A549 (cell line): ENCODE data around the gene RHBDL1.

Source experiments
- BHLHE40 ChIP-seq: IDR thresholded peaks from 2 replicates; pipeline ENCODE4 v1.6.1; 2012; ENCODE audit warnings: low read depth, low read length, inconsistent platforms
- CHD4 ChIP-seq: fragments of 200-600 bp; sonication (generic); IDR thresholded peaks from 2 replicates; pipeline ENCODE4 v1.6.1; 2016; ENCODE audit warnings: antibody characterized with exemption, mild to moderate bottlenecking, borderline replicate concordance
- CTCF ChIP-seq: fragments of >200 bp; sonication (Bioruptor Twin); formaldehyde crosslinking; IDR thresholded peaks from 3 replicates; pipeline ENCODE4 v1.5.1; 2016
- EP300 ChIP-seq, 2 experiments: fragments of >200 bp; sonication (Bioruptor Twin); formaldehyde crosslinking; IDR thresholded peaks; 2 replicates in 1 of 2; 3 replicates in 1 of 2; pipeline ENCODE4 v1.6.1; 2016 to 2017
- HOXB13 ChIP-seq: fragments of 250-450 bp; sonication (Bioruptor Pico); IDR thresholded peaks from 2 replicates; pipeline ENCODE4 v1.5.0; 2020; ENCODE audit warnings: low read depth, mild to moderate bottlenecking, moderate library complexity
- JUNB ChIP-seq: fragments of >200 bp; sonication (Bioruptor Twin); formaldehyde crosslinking; IDR thresholded peaks from 2 replicates; pipeline ENCODE4 v1.6.1; 2016
- KDM5A ChIP-seq: fragments of 200-600 bp; sonication (generic); IDR thresholded peaks from 2 replicates; pipeline ENCODE4 v1.6.1; 2016; ENCODE audit warnings: antibody characterized with exemption, mild to moderate bottlenecking
- MAX ChIP-seq: IDR thresholded peaks from 2 replicates; pipeline ENCODE4 v1.6.1; 2012
- POLR2A ChIP-seq: IDR thresholded peaks from 2 replicates; pipeline ENCODE4 v1.6.1; 2012; ENCODE audit warnings: mild to moderate bottlenecking, low read length

GRCh38 chr16:707062-707538, 31.6 kb downstream of the RHBDL1 start:
- TF ChIP-seq BHLHE40 = no peak
- no peak for TF ChIP-seq CHD4
- TF ChIP-seq POLR2A = no peak
- no peak for TF ChIP-seq CTCF
- no peak for TF ChIP-seq HOXB13 (CRISPR knock-in tag)
- no peak for TF ChIP-seq MAX
- no peak for TF ChIP-seq KDM5A
- TF ChIP-seq EP300 (IDR thresholded peaks at IDR 0.05) = no peak
- TF ChIP-seq JUNB = no peak
